Fibroblast of lung (primary cell): ENCODE data around the gene COL28A1. TPM values are rescaled to one million over a fixed set of nuclear protein-coding genes. Genes with fewer than 3 reads are reported as not detected.
A peak's percentile ranks its signal among the peaks of the same experiment; 100 is the strongest.
"Not testable (repeated sequence)": the region's sequence is repeated elsewhere in the genome, so short reads cannot be mapped to it uniquely, and the experiment has no call there.

Experiments used
- DNase-seq, 2 donors: peaks; one replicate each; pipeline versions ENCODE4 v3.0.0 to v3.0.0-alpha.2; 2010; ENCODE audit warnings: low read depth in 2 of 2
- H2AFZ ChIP-seq: 2 replicates; pipeline ENCODE4 v1.5.1; 2012; ENCODE audit warnings: low read length, control low read depth, inconsistent platforms
- H3K27ac ChIP-seq: 2 replicates; pipeline ENCODE4 v1.5.1; 2011; ENCODE audit warnings: low read length, control low read depth; ENCODE audit not compliant: insufficient read depth
- H3K27me3 ChIP-seq: 2 replicates; pipeline ENCODE4 v1.5.1; 2011; ENCODE audit warnings: mild to moderate bottlenecking, low read length; ENCODE audit not compliant: control insufficient read depth, insufficient read depth
- H3K36me3 ChIP-seq: 2 replicates; pipeline ENCODE4 v1.5.1; 2011; ENCODE audit warnings: low read length; ENCODE audit not compliant: control insufficient read depth, insufficient read depth
- H3K4me1 ChIP-seq: 2 replicates; pipeline ENCODE4 v1.5.1; 2011; ENCODE audit warnings: low read length; ENCODE audit not compliant: control insufficient read depth, insufficient read depth; ENCODE audit errors: extremely low read depth
- H3K4me2 ChIP-seq: 2 replicates; pipeline ENCODE4 v1.5.1; 2011; ENCODE audit warnings: low read length, control low read depth; ENCODE audit not compliant: insufficient read depth; ENCODE audit errors: extremely low read depth
- H3K4me3 ChIP-seq, 4 experiments: fragments of 200-600 bp in 1 of 4; sonication (generic) in 1 of 4; replicated peaks in 1 of 4; 2 replicates each; pipeline ENCODE4 v1.5.1; 2011 to 2016; ENCODE audit warnings: low read length in 4 of 4, low read depth in 3 of 4, mild to moderate bottlenecking in 3 of 4, control low read depth in 2 of 4, inconsistent platforms in 1 of 4, mixed read lengths in 1 of 4; ENCODE audit not compliant: insufficient read depth in 1 of 4; ENCODE audit errors: control extremely low read depth in 1 of 4
- H3K79me2 ChIP-seq: 2 replicates; pipeline ENCODE4 v1.5.1; 2012; ENCODE audit warnings: mild to moderate bottlenecking, low read length, inconsistent platforms; ENCODE audit not compliant: control insufficient read depth, insufficient read depth
- H3K9ac ChIP-seq: 2 replicates; pipeline ENCODE4 v1.5.1; 2011; ENCODE audit warnings: mild to moderate bottlenecking, low read length, control low read depth; ENCODE audit not compliant: insufficient read depth
- H3K9me3 ChIP-seq: 2 replicates; pipeline ENCODE4 v1.5.1; 2012; ENCODE audit warnings: low read depth, low read length; ENCODE audit not compliant: control insufficient read depth, insufficient read depth
- H4K20me1 ChIP-seq: 2 replicates; pipeline ENCODE4 v1.5.1; 2011; ENCODE audit warnings: low read length; ENCODE audit not compliant: control insufficient read depth, insufficient read depth; ENCODE audit errors: extremely low read depth
- CTCF ChIP-seq, 2 donors: IDR thresholded peaks in 1 of 2; conservative IDR thresholded peaks in 1 of 2; 1 replicate in 1 of 2; 2 replicates in 1 of 2; pipeline ENCODE4 v1.5.1; 2011 to 2012; ENCODE audit warnings: low read length in 2 of 2, control low read depth in 1 of 2, inconsistent platforms in 1 of 2, low read depth in 1 of 2, mild to moderate bottlenecking in 1 of 2
- EZH2 ChIP-seq: IDR thresholded peaks from 2 replicates; pipeline ENCODE4 v1.5.1; 2012; ENCODE audit warnings: low read length, control low read depth, mild to moderate bottlenecking; ENCODE audit errors: missing control alignments
- polyA plus RNA-seq, 2 donors: library from polyadenylated mRNA; depleted of rRNA in 1 of 2; stranded (reverse) in 1 of 2; unstranded in 1 of 2; fragments of >200 nt; gene quantifications; 2 replicates each; pipeline ENCODE4 v1.2.1, GENCODE V29; 2011 to 2012; ENCODE audit warnings: missing spikeins in 1 of 2
- total RNA-seq: library from RNA; depleted of rRNA; stranded (reverse); fragments of >200 nt; gene quantifications from 2 replicates; pipeline ENCODE4 v1.2.1, GENCODE V29; 2014

COL28A1 gene
- total and polyA plus RNA-seq, 2 donors (not counting 1 experiment from before 2014, with no cell fraction given) = 0.01 to 0.17 TPM

- Histone ChIP-seq H3K4me3 (no peak overlapping the region), H3K9me3 (no peaks in the 10 kb centered on the region), H3K4me2 (no peak overlapping the region), H3K9ac (no peak overlapping the region), H4K20me1 (no peaks in the 10 kb centered on the region), H3K27me3 (no peaks in the 10 kb centered on the region), H3K79me2 (peaks cover 12% of the 10 kb centered on the region), H3K36me3 (no peaks in the 10 kb centered on the region), H3K4me1 (peaks cover 2% of the 10 kb centered on the region), H2AFZ (no peak overlapping the region), H3K27ac (no peak overlapping the region)
- no peak for DNase-seq
- no peak for TF ChIP-seq EZH2
- no peak for TF ChIP-seq CTCF (conservative IDR thresholded peaks at IDR 0.05 in 1 of 2, IDR thresholded peaks at IDR 0.05 in 1 of 2; ENCODE audit: low read depth in 1 of 2, low read length in 2 of 2)
Measured at GRCh38 chr7:7563813-7564212, 28.1 kb upstream of the COL28A1 start.

GRCh38 chr7:7563269-7563668 is 27.6 kb upstream of the COL28A1 start:
- H3K27me3 ChIP-seq = no peaks in the 10 kb centered on the region
- no peak overlapping the region for H3K4me2 ChIP-seq
- DNase-seq = no peak
- H3K4me1 ChIP-seq = no peaks in the 10 kb centered on the region
- H3K4me3 ChIP-seq = no peak overlapping the region
- no peaks in the 10 kb centered on the region for H4K20me1 ChIP-seq
- no peak for TF ChIP-seq EZH2
- TF ChIP-seq CTCF (conservative IDR thresholded peaks at IDR 0.05 in 1 of 2, IDR thresholded peaks at IDR 0.05 in 1 of 2; ENCODE audit: low read depth in 1 of 2, low read length in 2 of 2) = no peak
- H2AFZ ChIP-seq = no peak overlapping the region
- peaks cover 7% of the 10 kb centered on the region for H3K79me2 ChIP-seq
- no peak overlapping the region for H3K9ac ChIP-seq
- H3K27ac ChIP-seq = no peak overlapping the region
- no peaks in the 10 kb centered on the region for H3K9me3 ChIP-seq
- no peaks in the 10 kb centered on the region for H3K36me3 ChIP-seq

- no peak overlapping the region for H3K27ac ChIP-seq
- H3K27me3 ChIP-seq = no peaks in the 10 kb centered on the region
- H3K4me3 ChIP-seq = no peak overlapping the region
- TF ChIP-seq CTCF (conservative IDR thresholded peaks at IDR 0.05 in 1 of 2, IDR thresholded peaks at IDR 0.05 in 1 of 2; ENCODE audit: low read depth in 1 of 2, low read length in 2 of 2) (no peak), EZH2 (no peak)
- H3K4me2 ChIP-seq = no peak overlapping the region
- peak; percentile 9 to 60 for DNase-seq
- no peak overlapping the region for H3K9ac ChIP-seq
- H3K9me3 ChIP-seq = no peaks in the 10 kb centered on the region
- peaks cover 2% of the 10 kb centered on the region for H3K79me2 ChIP-seq
- no peaks in the 10 kb centered on the region for H3K4me1 ChIP-seq
- no peak overlapping the region for H2AFZ ChIP-seq
- H4K20me1 ChIP-seq = no peaks in the 10 kb centered on the region
- no peaks in the 10 kb centered on the region for H3K36me3 ChIP-seq
Measured at GRCh38 chr7:7562736-7563135, 27.1 kb upstream of the COL28A1 start.

DNA sequence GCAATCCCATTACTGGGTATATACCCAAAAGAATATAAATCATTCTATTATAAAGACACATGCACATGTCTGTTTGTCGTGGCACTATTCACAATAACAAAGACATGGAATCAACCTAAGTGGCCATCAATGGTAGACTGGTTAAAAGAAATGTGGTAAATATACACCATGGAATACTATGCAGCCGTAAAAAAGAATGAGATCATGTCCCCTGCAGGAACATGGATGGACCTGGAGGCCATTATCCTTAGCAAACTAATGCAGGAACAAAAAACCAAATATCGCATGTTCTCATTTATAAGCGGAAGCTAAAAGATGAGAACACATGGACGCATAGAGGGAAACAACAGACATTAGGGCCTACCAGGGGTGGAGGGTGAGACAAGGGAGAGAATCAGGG is 25.9 kb upstream of the COL28A1 start:
- H3K27me3 ChIP-seq, H3K36me3 ChIP-seq, H3K4me3 ChIP-seq, H3K27ac ChIP-seq, H2AFZ ChIP-seq, H3K9me3 ChIP-seq, H3K9ac ChIP-seq, H3K4me2 ChIP-seq, DNase-seq, H3K4me1 ChIP-seq, H3K79me2 ChIP-seq, H4K20me1 ChIP-seq: not testable (repeated sequence)
